Measurements from ENCODE around the gene GNAQ. TPM values are rescaled to one million over a fixed set of nuclear protein-coding genes. Genes with fewer than 3 reads are reported as not detected.
A peak's percentile ranks its signal among the peaks of the same experiment; 100 is the strongest.

The GNAQ gene
- 10 to 100 TPM; 35.4 to 95.7 (median 52.3) TPM for total RNA-seq

DNA sequence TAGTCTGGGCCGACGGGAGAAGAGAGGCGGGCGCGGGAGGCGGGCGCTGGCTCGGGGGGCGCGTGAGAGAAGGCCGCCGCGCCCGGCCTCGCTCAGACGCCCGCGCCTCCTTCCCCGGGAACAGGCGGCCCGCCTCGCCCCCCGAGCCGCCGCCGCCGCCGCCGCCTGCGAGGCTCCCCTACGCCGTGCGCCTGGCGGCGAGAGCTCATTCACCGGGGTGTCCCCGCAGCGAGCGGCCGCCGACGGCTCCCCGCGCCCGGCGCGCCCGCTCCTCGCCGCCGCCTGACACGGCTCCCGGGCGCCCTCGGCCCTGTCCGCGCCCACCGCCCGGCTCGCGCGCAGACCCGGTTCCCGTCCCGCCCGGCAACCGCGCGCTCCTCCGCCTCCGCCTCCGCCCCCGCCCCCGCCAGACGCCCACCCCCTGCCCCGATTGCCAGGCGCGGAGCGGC is at the start of gene GNAQ:
GNAQ (minus strand) TSS at position 368 of the 449 bp plus-strand sequence. CDS start 576 bp downstream, outside the sequence.
- H3K4me1 ChIP-seq = no peaks in the 10 kb centered on the region
- TF ChIP-seq, protein P1, sequence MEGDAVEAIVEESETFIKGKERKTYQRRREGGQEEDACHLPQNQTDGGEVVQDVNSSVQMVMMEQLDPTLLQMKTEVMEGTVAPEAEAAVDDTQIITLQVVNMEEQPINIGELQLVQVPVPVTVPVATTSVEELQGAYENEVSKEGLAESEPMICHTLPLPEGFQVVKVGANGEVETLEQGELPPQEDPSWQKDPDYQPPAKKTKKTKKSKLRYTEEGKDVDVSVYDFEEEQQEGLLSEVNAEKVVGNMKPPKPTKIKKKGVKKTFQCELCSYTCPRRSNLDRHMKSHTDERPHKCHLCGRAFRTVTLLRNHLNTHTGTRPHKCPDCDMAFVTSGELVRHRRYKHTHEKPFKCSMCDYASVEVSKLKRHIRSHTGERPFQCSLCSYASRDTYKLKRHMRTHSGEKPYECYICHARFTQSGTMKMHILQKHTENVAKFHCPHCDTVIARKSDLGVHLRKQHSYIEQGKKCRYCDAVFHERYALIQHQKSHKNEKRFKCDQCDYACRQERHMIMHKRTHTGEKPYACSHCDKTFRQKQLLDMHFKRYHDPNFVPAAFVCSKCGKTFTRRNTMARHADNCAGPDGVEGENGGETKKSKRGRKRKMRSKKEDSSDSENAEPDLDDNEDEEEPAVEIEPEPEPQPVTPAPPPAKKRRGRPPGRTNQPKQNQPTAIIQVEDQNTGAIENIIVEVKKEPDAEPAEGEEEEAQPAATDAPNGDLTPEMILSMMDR (IDR thresholded peaks at IDR 0.05) = no peak
- TF ChIP-seq POLR2A (IDR thresholded peaks at IDR 0.05) = no peak
- no peaks in the 10 kb centered on the region for H3K9me3 ChIP-seq
- H3K36me3 ChIP-seq = no peaks in the 10 kb centered on the region
- H3K27ac ChIP-seq = peak within 1 kb of the TSS; percentile 95 to 96
- intact Hi-C loops (cut with DNase I; ENCODE audit: low total_unique reads) = loop anchor here (10.0 kb wide), 1 partner anchor 597 kb away; no protein-coding TSS in a partner anchor
- H3K4me3 ChIP-seq = peak within 1 kb of the TSS; percentile 82 to 88
- H3K27me3 ChIP-seq = no peaks in the 10 kb centered on the region
- DNase-seq = peak; percentile 36 to 45

GRCh38 chr9:78074385-78075291 is 43.0 kb upstream of the GNAQ start:
- DNase-seq = no peak
- TF ChIP-seq POLR2A (IDR thresholded peaks at IDR 0.05) = no peak
- TF ChIP-seq, protein P1 (IDR thresholded peaks at IDR 0.05) = no peak
- no peak overlapping the region for H3K27ac ChIP-seq
- intact Hi-C loops (cut with DNase I; ENCODE audit: low total_unique reads) = no loop called here
- H3K4me1 ChIP-seq = no peaks in the 10 kb centered on the region
- no peaks in the 10 kb centered on the region for H3K27me3 ChIP-seq
- no peaks in the 10 kb centered on the region for H3K9me3 ChIP-seq
- H3K4me3 ChIP-seq = no peak overlapping the region
- no peaks in the 10 kb centered on the region for H3K36me3 ChIP-seq

DNA sequence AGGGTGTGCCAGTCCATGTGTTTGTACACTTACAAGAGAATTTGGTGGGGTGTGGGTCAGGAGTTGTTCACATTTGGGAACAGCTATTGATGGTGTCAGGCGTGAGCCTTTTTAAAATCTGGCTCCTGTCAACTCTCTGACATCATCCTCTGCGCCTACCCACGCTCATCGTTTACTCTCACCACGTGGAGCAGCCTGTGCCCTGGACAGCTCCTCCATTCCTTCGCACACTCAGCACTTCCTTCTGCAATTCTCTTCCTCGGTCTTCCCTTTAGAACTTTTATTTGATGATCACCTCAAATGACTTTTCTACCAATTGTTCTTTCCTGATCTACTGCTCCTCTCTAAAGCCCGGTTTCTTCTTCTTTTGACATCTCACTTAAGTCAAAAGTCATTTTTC is 42.1 kb upstream of the GNAQ start:
- H3K4me3 ChIP-seq = no peak overlapping the region
- TF ChIP-seq, protein P1 (IDR thresholded peaks at IDR 0.05) = no peak
- TF ChIP-seq POLR2A (IDR thresholded peaks at IDR 0.05) = no peak
- intact Hi-C loops (cut with DNase I; ENCODE audit: low total_unique reads) = no loop called here
- H3K4me1 ChIP-seq = no peaks in the 10 kb centered on the region
- H3K27ac ChIP-seq = no peak overlapping the region
- H3K27me3 ChIP-seq = no peaks in the 10 kb centered on the region
- H3K36me3 ChIP-seq = no peaks in the 10 kb centered on the region
- H3K9me3 ChIP-seq = no peaks in the 10 kb centered on the region
- DNase-seq = no peak

GRCh38 chr9:78072586-78073199 is 41.1 kb upstream of the GNAQ start:
- intact Hi-C loops (cut with DNase I; ENCODE audit: low total_unique reads) = no loop called here
- H3K36me3 ChIP-seq = no peaks in the 10 kb centered on the region
- H3K9me3 ChIP-seq = no peaks in the 10 kb centered on the region
- TF ChIP-seq POLR2A (IDR thresholded peaks at IDR 0.05) = no peak
- TF ChIP-seq, protein P1 (IDR thresholded peaks at IDR 0.05) = no peak
- no peak overlapping the region for H3K4me3 ChIP-seq
- no peaks in the 10 kb centered on the region for H3K4me1 ChIP-seq
- no peak for DNase-seq
- no peaks in the 10 kb centered on the region for H3K27me3 ChIP-seq
- no peak overlapping the region for H3K27ac ChIP-seq

GRCh38 chr9:78070521-78070920 is 38.9 kb upstream of the GNAQ start:
- TF ChIP-seq POLR2A (IDR thresholded peaks at IDR 0.05) = no peak
- TF ChIP-seq, protein P1 (IDR thresholded peaks at IDR 0.05) = no peak
- intact Hi-C loops (cut with DNase I; ENCODE audit: low total_unique reads) = no loop called here
- no peak overlapping the region for H3K27ac ChIP-seq
- H3K4me3 ChIP-seq = no peak overlapping the region
- no peaks in the 10 kb centered on the region for H3K4me1 ChIP-seq
- no peak for DNase-seq
- H3K36me3 ChIP-seq = no peaks in the 10 kb centered on the region
- no peaks in the 10 kb centered on the region for H3K27me3 ChIP-seq
- no peaks in the 10 kb centered on the region for H3K9me3 ChIP-seq
